ENCODE data around the gene TRIM44. TPM values are rescaled to one million over a fixed set of nuclear protein-coding genes. Genes with fewer than 3 reads are reported as not detected.
A peak's percentile ranks its signal among the peaks of the same experiment; 100 is the strongest.

Gene TRIM44
- total RNA-seq, 1 donor from 2014 or later = 67.4 TPM

- no peaks in the 10 kb centered on the region for H3K27me3 Mint-ChIP-seq (ENCODE audit: low read depth)
- H3K4me1 Mint-ChIP-seq = peaks cover 15% of the 10 kb centered on the region
- H3K9me3 Mint-ChIP-seq = no peaks in the 10 kb centered on the region
- TF ChIP-seq CTCF (conservative IDR thresholded peaks at IDR 0.05) = no peak
- H3K4me3 Mint-ChIP-seq = no peak overlapping the region
- peaks cover 11% of the 10 kb centered on the region for H3K36me3 Mint-ChIP-seq (ENCODE audit: low read depth)
- no peak for DNase-seq (ENCODE audit: low read depth, low spot score)
- H3K27ac Mint-ChIP-seq (ENCODE audit: unreplicated experiment) = no peak overlapping the region
These were observed 147.0 kb downstream of the TRIM44 start for GRCh38 chr11:35809561-35809960.

- no peak for TF ChIP-seq CTCF (conservative IDR thresholded peaks at IDR 0.05)
- DNase-seq (ENCODE audit: low read depth, low spot score) = no peak
- Mint-ChIP-seq H3K9me3 (no peaks in the 10 kb centered on the region), H3K36me3 (ENCODE audit: low read depth) (peaks cover 13% of the 10 kb centered on the region), H3K4me3 (no peak overlapping the region), H3K27ac (ENCODE audit: unreplicated experiment) (no peak overlapping the region), H3K27me3 (ENCODE audit: low read depth) (no peaks in the 10 kb centered on the region), H3K4me1 (peaks cover 12% of the 10 kb centered on the region)
These were observed 147.6 kb downstream of the TRIM44 start for GRCh38 chr11:35810045-35810645.

GRCh38 chr11:35811783-35812182 is 149.2 kb downstream of the TRIM44 start:
- Mint-ChIP-seq H3K27me3 (ENCODE audit: low read depth) (no peaks in the 10 kb centered on the region), H3K36me3 (ENCODE audit: low read depth) (peaks cover 14% of the 10 kb centered on the region), H3K4me1 (peaks cover 17% of the 10 kb centered on the region), H3K27ac (ENCODE audit: unreplicated experiment) (no peak overlapping the region), H3K4me3 (peak overlapping the region; percentile 20), H3K9me3 (no peaks in the 10 kb centered on the region)
- DNase-seq (ENCODE audit: low read depth, low spot score) = no peak
- no peak for TF ChIP-seq CTCF (conservative IDR thresholded peaks at IDR 0.05)

DNA sequence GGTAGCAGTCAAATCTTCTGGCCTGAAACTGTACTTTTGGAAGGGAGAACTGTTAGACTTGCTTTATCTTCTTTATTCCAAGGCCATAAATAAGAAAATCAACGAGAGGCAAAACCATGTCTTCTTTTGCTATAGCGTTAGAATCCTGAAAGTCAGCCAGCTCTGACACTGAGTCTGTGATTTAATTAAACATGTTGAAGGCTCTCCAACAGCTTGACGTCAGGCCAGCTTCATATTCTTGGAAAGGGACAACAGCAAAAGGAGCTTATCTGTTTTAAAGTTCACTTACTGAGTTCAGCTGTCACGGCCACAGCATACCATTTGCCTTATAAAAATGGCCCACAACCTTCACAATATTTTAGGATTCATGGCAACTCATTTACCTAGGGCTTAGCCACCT is 150.3 kb downstream of the TRIM44 start:
- no peaks in the 10 kb centered on the region for H3K9me3 Mint-ChIP-seq
- H3K36me3 Mint-ChIP-seq (ENCODE audit: low read depth) = peaks cover 15% of the 10 kb centered on the region

DNA sequence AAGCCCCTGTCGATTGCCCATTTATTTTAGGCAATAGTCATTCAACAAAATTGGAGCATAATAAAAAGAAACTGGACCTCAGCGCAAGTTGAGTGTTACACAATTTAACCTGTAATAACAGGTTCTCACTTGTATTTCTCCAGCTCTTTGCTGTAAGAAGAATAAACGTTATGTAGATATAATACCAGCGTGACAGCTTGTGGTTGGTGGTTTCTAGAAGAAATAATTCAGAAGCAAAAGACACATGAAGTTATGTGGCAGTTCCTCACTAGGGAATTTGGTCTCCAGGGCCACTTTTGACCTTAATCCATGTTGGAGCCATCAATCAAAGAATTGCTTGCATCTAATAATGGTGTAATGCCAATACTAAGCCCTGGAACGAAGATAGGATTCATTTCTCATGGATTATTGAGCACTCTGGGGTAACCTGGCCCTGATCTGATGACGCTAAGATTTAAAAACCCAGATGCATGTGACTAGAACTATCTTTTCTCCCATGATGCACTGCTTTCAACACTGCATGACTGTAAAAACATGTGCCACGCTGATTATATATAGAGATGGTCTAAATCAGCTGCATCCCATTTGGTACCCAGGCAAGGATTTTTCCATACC is 151.6 kb downstream of the TRIM44 start:
- Mint-ChIP-seq H3K4me1 (peaks cover 17% of the 10 kb centered on the region), H3K27me3 (ENCODE audit: low read depth) (no peaks in the 10 kb centered on the region), H3K9me3 (no peaks in the 10 kb centered on the region), H3K4me3 (no peak overlapping the region), H3K36me3 (ENCODE audit: low read depth) (peaks cover 15% of the 10 kb centered on the region), H3K27ac (ENCODE audit: unreplicated experiment) (no peak overlapping the region)
- TF ChIP-seq CTCF (conservative IDR thresholded peaks at IDR 0.05) = no peak
- DNase-seq (ENCODE audit: low read depth, low spot score) = no peak

More for the DNA sequence above, 150.3 kb downstream of the TRIM44 start:
- TF ChIP-seq CTCF (conservative IDR thresholded peaks at IDR 0.05) = no peak
- no peak for DNase-seq (ENCODE audit: low read depth, low spot score)
- Mint-ChIP-seq H3K27me3 (ENCODE audit: low read depth) (no peaks in the 10 kb centered on the region), H3K4me3 (no peak overlapping the region), H3K4me1 (peaks cover 17% of the 10 kb centered on the region), H3K27ac (ENCODE audit: unreplicated experiment) (no peak overlapping the region)
